PFSK-1 (cell line): Measurements from ENCODE around the gene PKN2.

ENCODE experiments used
- POLR2AphosphoS5 ChIP-seq: IDR thresholded peaks from 2 replicates; pipeline ENCODE4 v1.6.1; 2012; ENCODE audit warnings: low read depth, mild to moderate bottlenecking, control low read depth, low read length, moderate library complexity
- SIN3A ChIP-seq: IDR thresholded peaks from 2 replicates; pipeline ENCODE4 v1.6.1; 2012; ENCODE audit warnings: mild to moderate bottlenecking, low read length, moderate library complexity, borderline replicate concordance; ENCODE audit not compliant: insufficient read depth
- TAF1 ChIP-seq: IDR thresholded peaks from 2 replicates; pipeline ENCODE4 v1.6.1; 2012; ENCODE audit warnings: low read length, control low read depth, borderline replicate concordance; ENCODE audit not compliant: insufficient read depth

DNA sequence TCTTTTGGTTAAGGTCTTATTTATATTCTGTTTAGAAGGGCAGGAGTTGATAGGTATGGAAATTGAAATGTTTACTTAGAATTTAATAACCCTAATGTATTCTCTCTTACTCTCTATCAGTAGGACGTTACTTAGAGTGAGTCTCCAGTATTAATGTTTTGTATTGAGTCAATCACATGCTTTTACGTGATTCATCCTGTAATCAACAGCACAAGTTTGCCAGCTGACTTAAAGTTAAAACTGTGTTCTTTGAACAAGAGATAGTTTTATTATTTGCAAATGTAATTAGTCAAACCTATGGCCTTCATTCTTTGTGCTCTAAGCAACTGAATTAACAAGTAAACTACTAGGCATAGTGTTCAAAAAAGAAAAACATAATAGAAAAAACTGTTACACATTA, 57.3 kb downstream of the PKN2 start:
- TF ChIP-seq POLR2AphosphoS5 (no peak), TAF1 (no peak), SIN3A (no peak)
